Subcutaneous abdominal adipose tissue (tissue), 5 donors: ENCODE results near the gene CPVL.

Source experiments
- H3K27ac ChIP-seq: one replicate; pipeline ENCODE4 v1.7.0; 2013; ENCODE audit warnings: low read depth, mild to moderate bottlenecking, inconsistent platforms, low read length, moderate library complexity
- H3K27me3 ChIP-seq, 5 donors: one replicate each; pipeline ENCODE4 v1.7.0; 2013; ENCODE audit warnings: low read length in 5 of 5, inconsistent platforms in 1 of 5; ENCODE audit not compliant: control insufficient read depth in 5 of 5, insufficient read depth in 4 of 5
- H3K36me3 ChIP-seq, 5 donors: one replicate each; pipeline ENCODE4 v1.7.0; 2013; ENCODE audit warnings: low read length in 5 of 5; ENCODE audit not compliant: control insufficient read depth in 5 of 5, insufficient read depth in 5 of 5
- H3K4me1 ChIP-seq, 5 donors: one replicate each; pipeline ENCODE4 v1.7.0; 2013; ENCODE audit warnings: low read length in 5 of 5, mild to moderate bottlenecking in 3 of 5, moderate library complexity in 1 of 5; ENCODE audit not compliant: control insufficient read depth in 5 of 5, insufficient read depth in 5 of 5
- H3K4me3 ChIP-seq, 5 donors: one replicate each; pipeline ENCODE4 v1.7.0; 2013; ENCODE audit warnings: low read length in 5 of 5, low read depth in 1 of 5
- H3K9ac ChIP-seq, 5 donors: one replicate each; pipeline ENCODE4 v1.7.0; 2013; ENCODE audit warnings: low read length in 5 of 5, mild to moderate bottlenecking in 4 of 5, moderate library complexity in 3 of 5
- H3K9me3 ChIP-seq, 5 donors: one replicate each; pipeline ENCODE4 v1.7.0; 2013; ENCODE audit warnings: low read length in 5 of 5; ENCODE audit not compliant: control insufficient read depth in 5 of 5
- donor health status: healthy.
- donor health status: healthy.
- donor health status: healthy.
- donor health status: healthy.
- donor health status: healthy.

The CPVL gene

DNA sequence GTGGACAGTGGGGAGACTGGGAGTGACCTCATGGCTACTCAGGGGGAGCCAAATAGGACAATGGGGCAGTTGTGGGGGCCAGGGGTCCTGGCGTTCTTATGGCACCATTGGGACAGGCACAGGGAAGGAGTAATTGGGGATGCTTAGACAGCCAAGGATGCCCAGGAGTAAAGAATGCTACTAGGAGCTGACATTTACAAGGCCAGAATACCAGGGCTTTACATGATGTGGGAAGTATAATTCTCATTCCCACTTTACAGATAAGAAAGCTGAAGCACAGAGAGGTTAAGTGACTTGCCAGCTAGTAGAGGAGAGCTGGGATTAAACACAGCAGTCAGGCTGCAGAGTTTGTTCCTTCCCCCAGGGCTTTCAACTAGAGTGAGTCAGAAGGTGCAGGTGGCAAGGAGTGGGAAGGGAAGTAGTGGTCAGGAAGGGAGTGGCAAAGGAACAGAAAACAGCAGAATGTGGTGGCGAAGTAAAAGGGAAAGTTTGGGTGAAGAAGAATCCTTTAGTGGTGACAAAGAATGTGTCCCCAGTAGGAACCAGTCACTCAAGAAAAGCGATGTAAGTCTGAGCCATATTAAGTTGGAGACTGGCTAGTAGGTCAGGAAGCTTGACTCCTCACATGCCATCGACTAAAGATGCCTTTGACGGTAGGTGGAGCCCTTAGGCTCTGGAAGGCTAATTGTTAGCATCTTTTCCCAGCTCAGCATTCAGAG is 32.8 kb downstream of the CPVL start:
- peaks cover 0 to 7% (median 0%) of the 10 kb centered on the region in 5 donors for H3K9me3 ChIP-seq
- no peaks in the 10 kb centered on the region for H3K27me3 ChIP-seq
- no peak overlapping the region for H3K9ac ChIP-seq
- no peak overlapping the region for H3K27ac ChIP-seq
- no peaks in the 10 kb centered on the region for H3K36me3 ChIP-seq
- no peak overlapping the region for H3K4me3 ChIP-seq
- H3K4me1 ChIP-seq, result peaks cover 0 to 35% (median 16%) of the 10 kb centered on the region in 5 donors

DNA sequence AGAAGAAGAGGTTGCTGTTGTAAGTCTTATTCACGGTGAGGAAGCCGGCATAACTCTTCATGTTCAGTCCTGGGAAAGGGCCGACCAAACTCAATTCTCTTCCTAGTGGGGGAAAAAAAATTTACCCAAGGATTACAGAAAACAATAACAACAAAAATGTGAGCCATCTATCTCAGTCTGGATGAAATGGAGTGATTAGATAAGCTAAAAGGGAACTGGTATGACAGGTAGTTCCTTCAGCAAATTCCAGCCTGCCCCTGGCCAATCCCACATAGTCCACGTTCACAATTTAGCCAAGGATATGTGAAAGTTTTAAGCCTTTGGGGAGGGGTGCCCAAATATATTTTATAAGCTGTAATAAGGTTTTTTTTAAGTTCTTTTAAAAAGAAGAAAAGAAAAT is 33.6 kb downstream of the CPVL start:
- H3K9me3 ChIP-seq, result peaks cover 0 to 7% (median 0%) of the 10 kb centered on the region in 5 donors
- H3K4me1 ChIP-seq, result peaks cover 0 to 35% (median 17%) of the 10 kb centered on the region in 5 donors
- H3K36me3 ChIP-seq, result no peaks in the 10 kb centered on the region
- H3K4me3 ChIP-seq, result no peak overlapping the region
- H3K27me3 ChIP-seq, result no peaks in the 10 kb centered on the region
- no peak overlapping the region for H3K9ac ChIP-seq
- no peak overlapping the region for H3K27ac ChIP-seq

DNA sequence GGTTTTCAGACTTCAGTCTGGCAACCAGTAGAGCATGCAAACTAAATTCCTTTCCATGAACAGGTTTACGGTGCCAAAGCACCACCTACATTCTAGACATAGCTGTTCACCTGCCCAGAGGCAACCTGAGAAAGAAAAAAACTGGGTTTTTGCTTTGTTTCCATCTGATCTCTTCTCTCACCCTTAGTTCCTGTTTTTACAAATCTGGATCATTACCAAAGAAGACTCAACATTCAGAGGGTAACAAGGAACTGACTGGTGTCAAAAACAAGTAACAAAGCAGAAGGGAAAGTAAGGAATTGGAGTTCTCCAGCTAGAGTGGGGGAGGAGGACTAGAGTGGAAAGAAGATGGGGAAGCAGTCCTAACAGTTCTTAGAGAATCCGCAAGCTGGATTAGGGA is 36.4 kb downstream of the CPVL start:
- Histone ChIP-seq H3K4me3 (no peak overlapping the region), H3K9me3 (peaks cover 0 to 7% (median 0%) of the 10 kb centered on the region in 5 donors), H3K27me3 (no peaks in the 10 kb centered on the region), H3K4me1 (peaks cover 0 to 36% (median 17%) of the 10 kb centered on the region in 5 donors), H3K36me3 (no peaks in the 10 kb centered on the region), H3K9ac (no peak overlapping the region), H3K27ac (no peak overlapping the region)

DNA sequence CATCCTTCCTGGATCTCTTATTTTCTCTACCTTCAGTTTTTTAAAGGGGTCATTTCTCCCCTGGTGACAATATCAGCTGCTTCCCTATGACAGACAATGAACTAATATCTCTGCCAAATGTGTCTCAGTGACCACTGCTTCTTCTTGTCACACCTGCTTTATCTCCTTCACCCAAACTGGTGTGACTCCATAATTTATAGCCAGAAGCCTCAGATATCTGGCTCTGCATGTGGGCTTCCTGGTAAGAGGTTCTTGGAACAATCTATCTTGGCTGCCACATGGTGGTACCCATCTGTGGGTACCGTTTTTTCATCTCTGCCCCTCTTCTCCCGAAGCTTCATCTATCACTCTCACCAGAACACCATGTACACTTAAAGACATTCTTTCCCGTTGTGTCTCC is 37.0 kb downstream of the CPVL start:
- no peaks in the 10 kb centered on the region for H3K36me3 ChIP-seq
- no peak overlapping the region for H3K27ac ChIP-seq
- peaks cover 0 to 7% (median 0%) of the 10 kb centered on the region in 5 donors for H3K9me3 ChIP-seq
- H3K27me3 ChIP-seq, result no peaks in the 10 kb centered on the region
- peaks cover 0 to 36% (median 17%) of the 10 kb centered on the region in 5 donors for H3K4me1 ChIP-seq
- no peak overlapping the region for H3K9ac ChIP-seq
- H3K4me3 ChIP-seq, result no peak overlapping the region

DNA sequence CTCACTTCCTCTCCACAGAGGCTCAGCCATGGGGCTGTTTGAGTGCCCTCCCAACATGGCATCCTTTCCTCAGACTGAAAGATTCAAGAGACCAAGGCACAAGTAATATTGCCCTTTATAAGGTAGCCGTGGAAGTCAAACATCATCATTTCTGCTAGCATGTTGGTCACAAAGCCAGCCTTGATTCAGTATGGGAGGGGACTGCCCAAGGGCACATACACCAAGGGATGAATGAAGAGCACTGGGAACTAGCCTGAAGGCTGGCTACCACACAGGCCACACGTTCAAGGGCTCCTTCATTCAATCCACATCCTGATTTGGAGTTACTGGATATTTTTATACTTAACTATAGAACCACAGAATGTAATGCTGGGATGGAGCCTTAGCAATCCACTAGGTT is 39.3 kb downstream of the CPVL start:
- no peaks in the 10 kb centered on the region for H3K27me3 ChIP-seq
- no peak overlapping the region for H3K4me3 ChIP-seq
- H3K36me3 ChIP-seq, result no peaks in the 10 kb centered on the region
- no peak overlapping the region for H3K9ac ChIP-seq
- peaks cover 0 to 7% (median 0%) of the 10 kb centered on the region in 5 donors for H3K9me3 ChIP-seq
- H3K4me1 ChIP-seq, result peaks cover 1 to 35% (median 19%) of the 10 kb centered on the region in 5 donors
- no peak overlapping the region for H3K27ac ChIP-seq

DNA sequence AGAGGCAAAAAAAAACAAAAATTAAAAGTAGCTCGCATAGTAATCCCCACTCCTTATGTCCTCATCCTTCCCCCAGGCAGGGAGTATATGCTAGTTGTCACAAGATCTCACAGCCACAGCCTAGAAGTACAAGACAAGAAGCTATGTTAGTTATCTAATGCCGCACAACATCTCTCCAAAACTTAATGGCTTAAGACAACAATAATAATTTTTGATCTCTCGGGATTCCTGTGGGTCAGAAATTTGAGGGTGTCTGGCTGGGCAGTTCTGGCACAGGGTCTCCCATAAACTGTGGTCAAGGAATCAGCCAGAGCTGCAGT is 39.7 kb downstream of the CPVL start:
- H3K27ac ChIP-seq, result no peak overlapping the region
- H3K4me3 ChIP-seq, result no peak overlapping the region
- no peaks in the 10 kb centered on the region for H3K36me3 ChIP-seq
- peaks cover 0 to 7% (median 0%) of the 10 kb centered on the region in 5 donors for H3K9me3 ChIP-seq
- no peak overlapping the region for H3K9ac ChIP-seq
- H3K27me3 ChIP-seq, result no peaks in the 10 kb centered on the region
- peaks cover 1 to 39% (median 19%) of the 10 kb centered on the region in 5 donors for H3K4me1 ChIP-seq

DNA sequence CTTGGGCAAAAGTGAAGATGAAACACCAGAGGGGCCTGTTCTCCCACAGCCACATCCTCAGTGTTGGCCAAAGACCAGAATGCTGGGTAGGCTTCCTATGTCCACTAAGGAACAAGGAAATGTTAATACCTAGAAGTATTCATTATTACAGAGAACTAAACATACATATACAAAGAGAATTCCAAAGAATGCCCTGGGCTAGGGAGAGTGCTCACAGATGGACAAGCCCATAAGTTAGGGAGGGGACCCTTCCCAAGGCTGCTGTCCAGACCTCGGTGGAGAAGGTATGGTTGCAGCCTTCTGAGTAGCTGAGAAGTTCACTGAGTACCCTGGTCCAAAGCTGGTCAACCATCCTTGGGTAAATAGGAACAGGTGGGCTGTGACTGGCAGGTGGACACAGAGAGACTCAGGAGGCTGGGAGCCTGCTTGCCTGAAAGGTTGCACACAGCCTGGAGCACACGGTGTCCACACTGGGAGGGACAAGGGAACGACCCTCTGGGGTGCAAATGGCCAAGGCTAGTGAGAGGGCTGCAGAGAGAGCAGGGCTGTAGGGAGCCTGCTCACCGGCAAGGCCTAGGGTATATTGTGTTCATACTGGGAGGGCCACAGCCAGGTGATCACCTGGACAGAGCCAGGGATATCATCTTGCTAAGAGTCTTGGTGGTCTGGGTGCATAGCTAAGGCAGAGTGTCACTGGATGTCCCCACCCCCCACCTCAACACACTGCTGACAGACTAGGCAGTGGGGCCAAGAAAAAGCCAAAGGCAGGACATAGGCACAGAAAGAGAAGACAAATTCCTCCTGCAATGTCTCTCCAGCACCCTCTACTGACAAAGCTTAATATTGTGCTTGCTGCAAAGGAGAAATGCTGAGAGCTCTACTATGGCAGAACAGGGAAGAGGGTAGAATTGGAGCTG is 40.3 kb downstream of the CPVL start:
- no peak overlapping the region for H3K4me3 ChIP-seq
- H3K27me3 ChIP-seq, result no peaks in the 10 kb centered on the region
- H3K4me1 ChIP-seq, result peaks cover 1 to 35% (median 20%) of the 10 kb centered on the region in 5 donors
- H3K9ac ChIP-seq, result no peak overlapping the region
- peaks cover 0 to 6% (median 0%) of the 10 kb centered on the region in 5 donors for H3K9me3 ChIP-seq
- H3K27ac ChIP-seq, result no peak overlapping the region
- no peaks in the 10 kb centered on the region for H3K36me3 ChIP-seq

DNA sequence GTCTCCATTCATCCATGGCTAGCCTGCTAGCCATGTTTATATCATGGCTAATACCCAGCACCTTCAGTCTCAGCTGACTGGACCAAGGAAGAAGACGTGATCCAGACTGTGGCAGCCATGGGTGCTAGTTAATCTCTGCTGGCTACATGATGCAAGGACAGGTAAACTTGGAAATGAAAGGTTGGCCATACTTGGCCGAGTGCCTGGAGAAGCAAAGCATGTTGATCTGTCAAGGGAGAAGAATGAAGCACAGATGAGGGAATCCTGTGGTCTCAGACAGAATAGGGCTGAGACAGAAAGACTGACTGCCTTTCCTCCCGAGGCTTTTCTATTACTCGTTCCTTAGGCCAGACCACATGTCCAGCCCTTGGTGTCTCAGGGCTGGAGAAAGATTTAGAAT is 41.1 kb downstream of the CPVL start:
- Histone ChIP-seq H3K36me3 (no peaks in the 10 kb centered on the region), H3K9ac (no peak overlapping the region), H3K4me1 (peaks cover 4 to 38% (median 21%) of the 10 kb centered on the region in 5 donors), H3K9me3 (no peaks in the 10 kb centered on the region), H3K4me3 (no peak overlapping the region), H3K27ac (no peak overlapping the region), H3K27me3 (no peaks in the 10 kb centered on the region)

DNA sequence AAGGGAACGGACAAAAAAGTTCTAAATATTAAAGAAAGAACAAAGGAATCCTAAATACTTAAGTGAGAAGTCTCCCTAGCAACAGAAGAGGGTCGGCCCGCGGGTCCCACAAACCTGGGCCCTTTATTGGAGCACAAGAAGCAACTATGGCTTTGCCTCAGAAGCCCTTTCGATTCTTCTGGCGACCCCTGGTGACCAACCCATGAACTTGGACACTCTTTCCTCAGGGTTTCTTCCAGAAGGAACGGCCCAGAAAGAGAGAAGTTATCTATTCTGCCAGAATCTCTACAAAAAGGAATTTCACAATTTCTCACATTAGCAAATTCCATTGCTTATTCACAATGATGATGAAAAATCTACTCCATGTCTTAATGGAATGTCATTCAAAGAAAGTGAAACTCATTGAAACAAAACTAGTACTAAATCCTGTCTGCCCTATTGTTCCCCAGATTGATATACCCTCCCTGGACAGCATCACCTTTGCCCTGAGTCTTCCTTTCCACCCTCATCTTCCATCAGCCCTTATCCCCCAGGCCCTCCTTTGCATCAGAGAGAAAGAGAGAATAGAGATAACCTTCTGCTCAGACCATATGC is 43.7 kb downstream of the CPVL start:
- Histone ChIP-seq H3K36me3 (no peaks in the 10 kb centered on the region), H3K27me3 (no peaks in the 10 kb centered on the region), H3K27ac (peak overlapping the region; percentile 9), H3K9me3 (no peaks in the 10 kb centered on the region), H3K9ac (no peak overlapping the region), H3K4me1 (peaks cover 7 to 36% (median 24%) of the 10 kb centered on the region in 5 donors), H3K4me3 (no peak overlapping the region)

DNA sequence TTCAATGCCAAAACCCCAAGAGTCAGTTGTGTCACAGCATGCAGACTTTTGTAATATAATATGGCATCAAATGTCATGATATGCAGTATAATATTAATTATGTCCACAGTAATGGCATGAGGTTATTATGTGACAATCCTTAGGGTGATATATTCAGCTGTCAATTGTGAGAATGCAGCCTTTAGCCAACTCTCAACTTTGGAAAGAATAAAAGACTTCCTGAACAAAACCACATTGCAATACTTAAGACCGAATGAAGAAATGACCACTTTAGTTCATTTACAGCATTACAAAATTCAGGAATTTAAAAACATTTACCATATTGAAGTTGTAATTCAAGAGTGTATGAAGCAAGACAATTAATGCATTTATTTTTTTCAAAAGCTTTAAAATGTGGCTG is 45.4 kb downstream of the CPVL start:
- no peaks in the 10 kb centered on the region for H3K27me3 ChIP-seq
- H3K9ac ChIP-seq, result no peak overlapping the region
- H3K9me3 ChIP-seq, result no peaks in the 10 kb centered on the region
- H3K4me1 ChIP-seq, result peaks cover 10 to 38% (median 28%) of the 10 kb centered on the region in 5 donors
- H3K27ac ChIP-seq, result peak overlapping the region; percentile 62
- no peaks in the 10 kb centered on the region for H3K36me3 ChIP-seq
- no peak overlapping the region for H3K4me3 ChIP-seq
